DND-41 (cell line): ENCODE measurements around the gene CAPN1.

Experiments used
- ATAC-seq: fragments of 200-7000 bp; cut with Tn5 transposase; 3 replicates; pipeline ENCODE4 v1.9.1; 2021; ENCODE audit warnings: low read depth; ENCODE audit not compliant: insufficient read depth
- DNase-seq: peaks from one replicate; pipeline ENCODE4 v3.0.0-alpha.2; 2020
- H2AFZ ChIP-seq: 2 replicates; pipeline ENCODE4 v1.6.0; 2012; ENCODE audit warnings: low read depth, low read length
- H3K27ac ChIP-seq: 2 replicates; pipeline ENCODE4 v1.5.1; 2012; ENCODE audit warnings: low read length, inconsistent platforms
- H3K27me3 ChIP-seq: fragments of 200-600 bp; sonication (generic); 2 replicates; pipeline ENCODE4 v1.6.0; 2012; ENCODE audit warnings: low read length, mild to moderate bottlenecking, inconsistent platforms; ENCODE audit not compliant: insufficient read depth, poor library complexity
- H3K36me3 ChIP-seq: 2 replicates; pipeline ENCODE4 v1.5.1; 2012; ENCODE audit warnings: low read length, inconsistent platforms; ENCODE audit not compliant: insufficient read depth
- H3K4me1 ChIP-seq: 2 replicates; pipeline ENCODE4 v1.5.1; 2012; ENCODE audit warnings: mild to moderate bottlenecking, low read length; ENCODE audit not compliant: insufficient read depth
- H3K4me2 ChIP-seq: 2 replicates; pipeline ENCODE4 v1.6.0; 2012; ENCODE audit warnings: mild to moderate bottlenecking, moderate library complexity, low read length, inconsistent platforms; ENCODE audit not compliant: insufficient read depth
- H3K4me3 ChIP-seq, 2 experiments: fragments of 200-600 bp in 1 of 2; shearing (Covaris generic) in 1 of 2; 2 replicates each; pipeline ENCODE4 v1.5.1; 2012 to 2016; ENCODE audit warnings: inconsistent platforms in 2 of 2, low read length in 2 of 2, mild to moderate bottlenecking in 2 of 2, low read depth in 1 of 2, moderate library complexity in 1 of 2
- H3K79me2 ChIP-seq: 2 replicates; pipeline ENCODE4 v1.6.0; 2012; ENCODE audit warnings: low read length, inconsistent platforms; ENCODE audit not compliant: insufficient read depth
- H3K9ac ChIP-seq: 2 replicates; pipeline ENCODE4 v1.6.0; 2012; ENCODE audit warnings: low read depth, mild to moderate bottlenecking, inconsistent platforms, low read length, moderate library complexity
- H3K9me3 ChIP-seq: 2 replicates; pipeline ENCODE4 v1.5.1; 2012; ENCODE audit warnings: low read length, moderate library complexity, mild to moderate bottlenecking, inconsistent platforms; ENCODE audit not compliant: insufficient read depth, severe bottlenecking
- H4K20me1 ChIP-seq: 2 replicates; pipeline ENCODE4 v1.6.0; 2012; ENCODE audit warnings: low read length; ENCODE audit not compliant: insufficient read depth
- CTCF ChIP-seq: IDR thresholded peaks from 2 replicates; pipeline ENCODE4 v1.5.1; 2012; ENCODE audit warnings: borderline replicate concordance, low read length, moderate library complexity, mild to moderate bottlenecking; ENCODE audit not compliant: poor library complexity, severe bottlenecking; ENCODE audit errors: extremely low read depth
- EZH2 ChIP-seq: IDR thresholded peaks from 3 replicates; pipeline ENCODE4 v1.6.1; 2012; ENCODE audit warnings: borderline replicate concordance, low read depth, mild to moderate bottlenecking, moderate library complexity, low read length, inconsistent platforms; ENCODE audit not compliant: severe bottlenecking

The CAPN1 gene

GRCh38 chr11:65185869-65186341, 4.2 kb downstream of the CAPN1 start:
- no peak for ATAC-seq
- Histone ChIP-seq H4K20me1 (no peaks in the 10 kb centered on the region; the same call in 1 of the 2 replicates), H3K27ac (no peak overlapping the region), H3K9me3 (no peaks in the 10 kb centered on the region), H2AFZ (no peak overlapping the region), H3K79me2 (peaks cover 18% of the 10 kb centered on the region), H3K36me3 (peaks cover 51% of the 10 kb centered on the region), H3K4me2 (no peak overlapping the region), H3K27me3 (peaks cover 6% of the 10 kb centered on the region), H3K4me1 (peaks cover 21% of the 10 kb centered on the region), H3K9ac (no peak overlapping the region), H3K4me3 (no peak overlapping the region)
- TF ChIP-seq EZH2 = no peak
- peak; percentile 38 for TF ChIP-seq CTCF
- no peak for DNase-seq

GRCh38 chr11:65186701-65187100, 5.0 kb downstream of the CAPN1 start:
- peaks cover 51% of the 10 kb centered on the region for H3K36me3 ChIP-seq

GRCh38 chr11:65187146-65187675, 5.5 kb downstream of the CAPN1 start:
- Histone ChIP-seq H3K79me2 (peaks cover 14% of the 10 kb centered on the region), H3K4me3 (no peak overlapping the region), H3K4me2 (no peak overlapping the region), H4K20me1 (no peaks in the 10 kb centered on the region; the same call in 1 of the 2 replicates), H3K36me3 (peaks cover 51% of the 10 kb centered on the region), H3K27me3 (no peaks in the 10 kb centered on the region), H3K9me3 (no peaks in the 10 kb centered on the region), H2AFZ (no peak overlapping the region), H3K27ac (no peak overlapping the region), H3K9ac (no peak overlapping the region), H3K4me1 (peaks cover 14% of the 10 kb centered on the region)
- ATAC-seq (no peak), DNase-seq (no peak)
- TF ChIP-seq CTCF = no peak
- no peak for TF ChIP-seq EZH2

More at GRCh38 chr11:65186701-65187100, 5.0 kb downstream of the CAPN1 start:
- H4K20me1 ChIP-seq = no peaks in the 10 kb centered on the region; the same call in 1 of the 2 replicates
- ATAC-seq (no peak), DNase-seq (no peak)
- H3K79me2 ChIP-seq = peaks cover 18% of the 10 kb centered on the region
- no peaks in the 10 kb centered on the region for H3K27me3 ChIP-seq
- TF ChIP-seq CTCF (no peak), EZH2 (no peak)
- peaks cover 16% of the 10 kb centered on the region for H3K4me1 ChIP-seq
- no peak overlapping the region for H2AFZ ChIP-seq
- H3K4me3 ChIP-seq = no peak overlapping the region
- H3K4me2 ChIP-seq = no peak overlapping the region
- H3K27ac ChIP-seq = no peak overlapping the region
- no peaks in the 10 kb centered on the region for H3K9me3 ChIP-seq
- H3K9ac ChIP-seq = no peak overlapping the region
